ENCODE measurements around the gene MED17. TPM values are rescaled to one million over a fixed set of nuclear protein-coding genes. Genes with fewer than 3 reads are reported as not detected.
"Not testable (repeated sequence)": the region's sequence is repeated elsewhere in the genome, so short reads cannot be mapped to it uniquely, and the experiment has no call there.

The MED17 gene
- polyA plus RNA-seq, 1 experiment: 23.1 TPM

GRCh38 chr11:93741094-93741881 lies 42.8 kb upstream of the MED17 start, which contains the start of the genes C11orf54 and TAF1D:
TSS of gene C11orf54 (plus strand) at chr11:93741672. CDS start at chr11:93747394, 5,722 bp downstream.
TSS of gene TAF1D (minus strand) at chr11:93741495. CDS start at chr11:93739304, 2,191 bp downstream.
- peak; percentile 96 for DNase-seq (ENCODE audit: low read depth, low spot score)
- no peak for TF ChIP-seq CTCF (IDR thresholded peaks at IDR 0.05; ENCODE audit: low read depth, low read length)
- Histone ChIP-seq H3K9me3 (ENCODE audit: control insufficient read depth, insufficient read depth, low read length) (no peaks in the 10 kb centered on the region; the same call in 1 of the 2 replicates), H3K27me3 (ENCODE audit: control insufficient read depth, insufficient read depth, low read length) (no peaks in the 10 kb centered on the region), H3K27ac (ENCODE audit: low read depth, low read length) (peak within 1 kb of the TSS; percentile 96), H3K4me3 (ENCODE audit: low read depth, low read length) (peak within 1 kb of the TSS; percentile 74)
- POLR2A ChIA-PET: interaction anchor here (0.7 to 5.0 kb wide), 9 partner anchors 10 to 388 kb away, joined by 3 to 80 read pairs (median 5); partner anchors contain the start of genes MED17 and PANX1
- CTCF ChIA-PET: interaction anchor here (0.8 to 1.6 kb wide), 4 partner anchors 14 to 153 kb away, joined by 3 to 4 read pairs (median 3); no protein-coding TSS in a partner anchor

- no peaks in the 10 kb centered on the region for H3K27me3 ChIP-seq (ENCODE audit: control insufficient read depth, insufficient read depth, low read length)
- CTCF ChIA-PET: interaction anchor here (0.8 to 1.6 kb wide), 5 partner anchors 14 to 153 kb away, joined by 3 to 4 read pairs (median 3); partner anchors contain the start of gene MED17
- peak overlapping the region; percentile 74 for H3K4me3 ChIP-seq (ENCODE audit: low read depth, low read length)
- no peak for DNase-seq (ENCODE audit: low read depth, low spot score)
- H3K27ac ChIP-seq (ENCODE audit: low read depth, low read length): peak overlapping the region; percentile 96
- POLR2A ChIA-PET: interaction anchor here (0.8 to 5.0 kb wide), 6 partner anchors 10 to 387 kb away, joined by 3 to 80 read pairs (median 6); partner anchors contain the start of genes MED17 and PANX1
- no peaks in the 10 kb centered on the region; the same call in 1 of the 2 replicates for H3K9me3 ChIP-seq (ENCODE audit: control insufficient read depth, insufficient read depth, low read length)
- TF ChIP-seq CTCF (IDR thresholded peaks at IDR 0.05; ENCODE audit: low read depth, low read length): no peak
These were observed 42.2 kb upstream of the MED17 start for GRCh38 chr11:93741882-93742226.

GRCh38 chr11:93743291-93743690 lies 40.8 kb upstream of the MED17 start:
- Histone ChIP-seq H3K9me3 (ENCODE audit: control insufficient read depth, insufficient read depth, low read length) (no peaks in the 10 kb centered on the region; the same call in 1 of the 2 replicates), H3K27ac (ENCODE audit: low read depth, low read length) (no peak overlapping the region), H3K27me3 (ENCODE audit: control insufficient read depth, insufficient read depth, low read length) (no peaks in the 10 kb centered on the region), H3K4me3 (ENCODE audit: low read depth, low read length) (no peak overlapping the region)
- CTCF ChIA-PET: no interaction called here
- no peak for DNase-seq (ENCODE audit: low read depth, low spot score)
- POLR2A ChIA-PET: interaction anchor here (5.0 kb wide), 1 partner anchor 41 kb away, joined by 80 read pairs; the partner anchor contains the start of gene MED17
- no peak for TF ChIP-seq CTCF (IDR thresholded peaks at IDR 0.05; ENCODE audit: low read depth, low read length)

- H3K4me3 ChIP-seq (ENCODE audit: low read depth, low read length): no peak overlapping the region
- no peaks in the 10 kb centered on the region for H3K27me3 ChIP-seq (ENCODE audit: control insufficient read depth, insufficient read depth, low read length)
- H3K27ac ChIP-seq (ENCODE audit: low read depth, low read length): no peak overlapping the region
- DNase-seq (ENCODE audit: low read depth, low spot score): no peak
- ChIA-PET CTCF (no interaction called here), POLR2A (no interaction called here)
- H3K9me3 ChIP-seq (ENCODE audit: control insufficient read depth, insufficient read depth, low read length): no peaks in the 10 kb centered on the region; the same call in 1 of the 2 replicates
- TF ChIP-seq CTCF (IDR thresholded peaks at IDR 0.05; ENCODE audit: low read depth, low read length): no peak
These were observed 39.4 kb upstream of the MED17 start for GRCh38 chr11:93744669-93745004.

GRCh38 chr11:93745005-93745755 lies 38.9 kb upstream of the MED17 start:
- H3K27me3 ChIP-seq (ENCODE audit: control insufficient read depth, insufficient read depth, low read length); CTCF ChIA-PET; H3K4me3 ChIP-seq (ENCODE audit: low read depth, low read length); H3K9me3 ChIP-seq (ENCODE audit: control insufficient read depth, insufficient read depth, low read length); POLR2A ChIA-PET; DNase-seq (ENCODE audit: low read depth, low spot score); H3K27ac ChIP-seq (ENCODE audit: low read depth, low read length): not testable (repeated sequence)
